ENCODE data around the gene DTL. TPM values are rescaled to one million over a fixed set of nuclear protein-coding genes. Genes with fewer than 3 reads are reported as not detected.
A peak's percentile ranks its signal among the peaks of the same experiment; 100 is the strongest.

The DTL gene
- polyA plus RNA-seq, 2 of the 4 experiments (the other 2 are of a cell fraction) = 22.0 to 30.2 TPM

DNA sequence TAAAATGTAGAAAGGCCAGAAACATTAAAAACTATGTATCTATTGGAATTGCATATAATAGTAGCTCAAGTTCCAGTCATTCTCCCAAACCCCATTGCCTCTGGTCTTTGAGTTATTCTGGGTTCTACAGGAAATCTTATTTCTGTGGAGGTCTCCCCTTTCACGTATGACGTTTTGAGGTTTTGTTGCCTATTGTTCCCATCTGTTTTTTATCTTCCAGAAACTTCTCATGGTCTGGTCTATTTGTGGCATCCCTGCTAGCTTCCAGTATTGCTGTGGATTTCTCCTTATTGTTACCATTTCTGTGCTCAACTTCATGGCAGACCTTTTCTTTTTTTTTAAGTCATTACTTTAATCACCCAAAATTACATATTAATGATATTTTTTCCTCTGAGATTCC lies 43.3 kb downstream of the DTL start:
- CTCF ChIA-PET = interaction anchor here (1.0 to 2.3 kb wide), 3 partner anchors 8 to 377 kb away, joined by 3 to 10 read pairs (median 7); no protein-coding TSS in a partner anchor

DNA sequence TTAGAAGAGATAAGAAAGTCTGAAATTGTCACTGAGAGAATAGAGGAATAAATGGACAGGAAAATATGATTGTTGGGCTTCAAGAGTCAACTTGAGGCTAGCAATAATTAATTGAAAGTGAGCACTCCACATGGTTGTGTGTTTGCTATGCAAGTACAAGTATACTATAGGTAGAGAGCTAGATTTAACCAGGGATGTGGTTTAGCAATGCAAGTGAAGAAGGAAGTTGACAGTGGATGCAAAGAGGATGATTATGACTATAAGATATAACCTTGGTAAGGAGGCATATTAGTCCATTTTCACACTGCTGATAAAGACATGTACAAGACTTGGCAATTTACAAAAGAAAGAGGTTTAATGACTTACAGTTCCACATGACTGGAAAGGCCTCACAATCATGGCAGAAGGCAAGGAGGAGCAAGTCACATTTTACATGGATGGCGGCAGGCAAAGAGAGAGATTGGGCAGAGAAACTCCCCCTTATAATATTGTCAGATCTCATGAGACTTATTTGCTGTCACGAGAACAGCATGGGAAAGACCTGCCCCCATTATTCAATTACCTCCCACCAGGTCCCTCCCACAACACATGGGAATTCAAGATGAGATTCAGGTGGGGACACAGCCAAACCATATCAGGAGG lies 47.3 kb downstream of the DTL start:
- FAIRE-seq (no peak), ATAC-seq (no peak), DNase-seq (ENCODE audit: low read depth in 1 of 2, low spot score in 1 of 2) (no peak)
- Histone ChIP-seq H3K4me3 (no peak overlapping the region), H3K4me2 (no peak overlapping the region), H3K4me1 (no peaks in the 10 kb centered on the region), H3K27ac (no peak overlapping the region), H3K9me3 (no peaks in the 10 kb centered on the region)
- no peak for TF ChIP-seq POLR2A (IDR thresholded peaks at IDR 0.05; ENCODE audit: low read length)
- no peak for TF ChIP-seq HEYL (CRISPR knock-in tag; IDR thresholded peaks at IDR 0.05)
- TF ChIP-seq CBX8 (IDR thresholded peaks at IDR 0.05) = no peak
- TF ChIP-seq, protein P1, sequence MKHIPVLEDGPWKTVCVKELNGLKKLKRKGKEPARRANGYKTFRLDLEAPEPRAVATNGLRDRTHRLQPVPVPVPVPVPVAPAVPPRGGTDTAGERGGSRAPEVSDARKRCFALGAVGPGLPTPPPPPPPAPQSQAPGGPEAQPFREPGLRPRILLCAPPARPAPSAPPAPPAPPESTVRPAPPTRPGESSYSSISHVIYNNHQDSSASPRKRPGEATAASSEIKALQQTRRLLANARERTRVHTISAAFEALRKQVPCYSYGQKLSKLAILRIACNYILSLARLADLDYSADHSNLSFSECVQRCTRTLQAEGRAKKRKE (CRISPR knock-in tag; IDR thresholded peaks at IDR 0.05; ENCODE audit: low read depth) = no peak
- TF ChIP-seq EHMT2 (IDR thresholded peaks at IDR 0.05; ENCODE audit: low read depth) = no peak
- no peak for TF ChIP-seq ESRRA (IDR thresholded peaks at IDR 0.05; ENCODE audit: borderline replicate concordance, low read length)
- TF ChIP-seq FOXS1 (CRISPR knock-in tag; IDR thresholded peaks at IDR 0.05) = no peak
- TF ChIP-seq PBX3 (IDR thresholded peaks at IDR 0.05) = no peak
- TF ChIP-seq NPAS2 (CRISPR knock-in tag; IDR thresholded peaks at IDR 0.05; ENCODE audit: borderline replicate concordance) = no peak
- 91% methylated on average over 2 of the region's 2 CpGs for whole genome bisulfite sequencing (ENCODE audit: missing lambda C conversion rate)
- CTCF ChIA-PET = interaction anchor here (0.5 to 2.1 kb wide), 4 partner anchors 12 to 373 kb away, joined by 3 to 15 read pairs (median 4); no protein-coding TSS in a partner anchor
- POLR2A ChIA-PET = no interaction called here

More for the DNA sequence above, 43.3 kb downstream of the DTL start:
- Histone ChIP-seq H3K4me1 (no peaks in the 10 kb centered on the region), H3K9me3 (no peaks in the 10 kb centered on the region), H3K4me2 (no peak overlapping the region), H3K4me3 (no peak overlapping the region), H3K27ac (no peak overlapping the region)
- no peak for TF ChIP-seq ZC3H11A (IDR thresholded peaks at IDR 0.05)
- ATAC-seq (no peak), DNase-seq (ENCODE audit: low read depth in 1 of 2, low spot score in 1 of 2) (no peak), FAIRE-seq (peak; percentile 28)
- POLR2A ChIA-PET = no interaction called here
- 94% methylated on average over 2 of the region's 2 CpGs for whole genome bisulfite sequencing (ENCODE audit: missing lambda C conversion rate)

DNA sequence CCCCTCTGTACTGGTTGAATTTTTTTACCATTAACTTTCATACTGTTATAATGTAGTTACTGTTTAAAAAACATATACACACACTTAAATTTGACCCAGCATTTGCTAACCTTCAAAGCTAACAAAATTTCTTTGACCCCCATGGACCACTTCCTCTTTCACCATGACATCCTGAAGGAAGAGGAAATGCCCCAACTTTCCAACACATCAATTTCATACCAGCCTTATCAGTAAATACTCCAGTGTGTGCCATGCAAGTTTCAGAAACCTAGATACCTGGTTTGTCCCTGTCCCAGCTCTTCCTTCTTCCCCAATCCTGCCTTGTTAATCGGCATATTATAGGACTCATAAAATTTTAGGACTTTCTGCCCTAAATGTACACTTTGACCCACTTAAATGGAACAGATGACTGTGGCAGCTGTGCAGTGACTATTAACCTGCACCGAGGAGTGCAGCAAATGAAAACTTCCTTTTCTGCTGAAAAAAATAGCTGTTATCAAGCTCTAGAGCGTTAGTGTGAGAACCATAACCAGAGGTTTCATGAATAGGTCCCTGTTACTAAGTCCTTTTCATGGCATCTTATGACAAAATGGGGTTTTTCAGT lies 54.1 kb downstream of the DTL start:
- Histone ChIP-seq H3K4me2 (no peak overlapping the region), H3K27ac (no peak overlapping the region), H3K4me1 (no peaks in the 10 kb centered on the region), H3K9me3 (no peaks in the 10 kb centered on the region), H3K4me3 (no peak overlapping the region)
- no peak for DNase-seq (ENCODE audit: low read depth in 1 of 2, low spot score in 1 of 2)
- WGBS (ENCODE audit: missing lambda C conversion rate) = 89% methylated on average over 3 of the region's 3 CpGs
- FAIRE-seq = no peak
- POLR2A ChIA-PET = no interaction called here
- ATAC-seq = no peak
- CTCF ChIA-PET = interaction anchor here (1.5 to 4.2 kb wide), 3 partner anchors 11 to 278 kb away, joined by 5 to 28 read pairs (median 5); no protein-coding TSS in a partner anchor
- TF ChIP-seq, protein P2, sequence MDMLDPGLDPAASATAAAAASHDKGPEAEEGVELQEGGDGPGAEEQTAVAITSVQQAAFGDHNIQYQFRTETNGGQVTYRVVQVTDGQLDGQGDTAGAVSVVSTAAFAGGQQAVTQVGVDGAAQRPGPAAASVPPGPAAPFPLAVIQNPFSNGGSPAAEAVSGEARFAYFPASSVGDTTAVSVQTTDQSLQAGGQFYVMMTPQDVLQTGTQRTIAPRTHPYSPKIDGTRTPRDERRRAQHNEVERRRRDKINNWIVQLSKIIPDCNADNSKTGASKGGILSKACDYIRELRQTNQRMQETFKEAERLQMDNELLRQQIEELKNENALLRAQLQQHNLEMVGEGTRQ (IDR thresholded peaks at IDR 0.05) = no peak
- TF ChIP-seq, protein P3, sequence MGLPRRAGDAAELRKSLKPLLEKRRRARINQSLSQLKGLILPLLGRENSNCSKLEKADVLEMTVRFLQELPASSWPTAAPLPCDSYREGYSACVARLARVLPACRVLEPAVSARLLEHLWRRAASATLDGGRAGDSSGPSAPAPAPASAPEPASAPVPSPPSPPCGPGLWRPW (IDR thresholded peaks at IDR 0.05) = no peak
- no peak for TF ChIP-seq PHF8 (IDR thresholded peaks at IDR 0.05; ENCODE audit: borderline replicate concordance, low read depth)
- TF ChIP-seq EP300 (IDR thresholded peaks at IDR 0.05) = no peak
- TF ChIP-seq MAX (IDR thresholded peaks at IDR 0.05) = no peak
- no peak for TF ChIP-seq NPAS2 (CRISPR knock-in tag; IDR thresholded peaks at IDR 0.05; ENCODE audit: borderline replicate concordance)
- no peak for TF ChIP-seq BHLHE40 (IDR thresholded peaks at IDR 0.05; ENCODE audit: low read depth, low read length)
- TF ChIP-seq MYC (IDR thresholded peaks at IDR 0.05; ENCODE audit: borderline replicate concordance, low read length) = no peak
- TF ChIP-seq FOXS1 (CRISPR knock-in tag; IDR thresholded peaks at IDR 0.05) = no peak
- TF ChIP-seq HEYL (CRISPR knock-in tag; IDR thresholded peaks at IDR 0.05) = no peak
- TF ChIP-seq NFE2L2 (conservative IDR thresholded peaks at IDR 0.05; ENCODE audit: low read length) = no peak
- no peak for TF ChIP-seq HOXB5 (CRISPR knock-in tag; IDR thresholded peaks at IDR 0.05)
- no peak for TF ChIP-seq ZSCAN20 (CRISPR knock-in tag; IDR thresholded peaks at IDR 0.05)
- no peak for TF ChIP-seq KDM1A (IDR thresholded peaks at IDR 0.05; ENCODE audit: low read depth)
